ENCODE data around the gene IFITM10.

GRCh38 chr11:1766719-1767398, 16.5 kb upstream of the IFITM10 start:
- TF ChIP-seq, protein P1, sequence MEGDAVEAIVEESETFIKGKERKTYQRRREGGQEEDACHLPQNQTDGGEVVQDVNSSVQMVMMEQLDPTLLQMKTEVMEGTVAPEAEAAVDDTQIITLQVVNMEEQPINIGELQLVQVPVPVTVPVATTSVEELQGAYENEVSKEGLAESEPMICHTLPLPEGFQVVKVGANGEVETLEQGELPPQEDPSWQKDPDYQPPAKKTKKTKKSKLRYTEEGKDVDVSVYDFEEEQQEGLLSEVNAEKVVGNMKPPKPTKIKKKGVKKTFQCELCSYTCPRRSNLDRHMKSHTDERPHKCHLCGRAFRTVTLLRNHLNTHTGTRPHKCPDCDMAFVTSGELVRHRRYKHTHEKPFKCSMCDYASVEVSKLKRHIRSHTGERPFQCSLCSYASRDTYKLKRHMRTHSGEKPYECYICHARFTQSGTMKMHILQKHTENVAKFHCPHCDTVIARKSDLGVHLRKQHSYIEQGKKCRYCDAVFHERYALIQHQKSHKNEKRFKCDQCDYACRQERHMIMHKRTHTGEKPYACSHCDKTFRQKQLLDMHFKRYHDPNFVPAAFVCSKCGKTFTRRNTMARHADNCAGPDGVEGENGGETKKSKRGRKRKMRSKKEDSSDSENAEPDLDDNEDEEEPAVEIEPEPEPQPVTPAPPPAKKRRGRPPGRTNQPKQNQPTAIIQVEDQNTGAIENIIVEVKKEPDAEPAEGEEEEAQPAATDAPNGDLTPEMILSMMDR (IDR thresholded peaks at IDR 0.05): no peak
- TF ChIP-seq POLR2A (IDR thresholded peaks at IDR 0.05): no peak
